Spinal cord (tissue), 10 donors: ENCODE results near the gene OGA. TPM values are rescaled to one million over a fixed set of nuclear protein-coding genes. Genes with fewer than 3 reads are reported as not detected.

Experiments used
- DNase-seq, 6 donors: peaks; one replicate each; pipeline versions ENCODE4 v3.0.0 to v3.0.0-alpha.2; 2013 to 2015; ENCODE audit warnings: low spot score in 6 of 6, low read depth in 4 of 6
- H3K27ac ChIP-seq: one replicate; pipeline ENCODE4 v1.5.1; 2013; ENCODE audit warnings: low read depth, low read length, control low read depth
- H3K27me3 ChIP-seq: one replicate; pipeline ENCODE4 v1.6.1; 2013; ENCODE audit warnings: low read length; ENCODE audit not compliant: control insufficient read depth, insufficient read depth
- H3K36me3 ChIP-seq: one replicate; pipeline ENCODE4 v1.6.1; 2013; ENCODE audit warnings: low read length; ENCODE audit not compliant: control insufficient read depth, insufficient read depth
- H3K4me1 ChIP-seq: one replicate; pipeline ENCODE4 v1.6.1; 2013; ENCODE audit warnings: low read length; ENCODE audit not compliant: control insufficient read depth, insufficient read depth
- H3K4me3 ChIP-seq: one replicate; pipeline ENCODE4 v1.5.1; 2013; ENCODE audit warnings: low read depth, low read length, control low read depth
- H3K9me3 ChIP-seq: one replicate; pipeline ENCODE4 v1.6.1; 2013; ENCODE audit warnings: low read length; ENCODE audit not compliant: control insufficient read depth, insufficient read depth
- WGBS: methylation state at CpG from one replicate; pipeline ENCODE4 v1.1.5; 2013; ENCODE audit warnings: missing lambda C conversion rate; ENCODE audit not compliant: insufficient coverage; 5-methylcytosine and 5-hydroxymethylcytosine counted together
- polyA plus RNA-seq, 2 donors: library from polyadenylated mRNA; unstranded; fragments of 120-200 nt; gene quantifications; one replicate each; pipeline ENCODE4 v1.2.1, GENCODE V29; 2013; ENCODE audit not compliant: insufficient read length in 2 of 2
- total RNA-seq, 2 donors: library from RNA; depleted of rRNA in 1 of 2; stranded (reverse); fragments of 120-200 nt in 1 of 2; fragments of >200 nt in 1 of 2; gene quantifications; one replicate each; pipeline versions ENCODE4 v1.2.3 to v1.2.4, GENCODE V29; 2013 to 2014
- donor health status: healthy.

Gene OGA
- total and polyA plus RNA-seq, 4 donors = 173 to 267 (median 195) TPM

DNA sequence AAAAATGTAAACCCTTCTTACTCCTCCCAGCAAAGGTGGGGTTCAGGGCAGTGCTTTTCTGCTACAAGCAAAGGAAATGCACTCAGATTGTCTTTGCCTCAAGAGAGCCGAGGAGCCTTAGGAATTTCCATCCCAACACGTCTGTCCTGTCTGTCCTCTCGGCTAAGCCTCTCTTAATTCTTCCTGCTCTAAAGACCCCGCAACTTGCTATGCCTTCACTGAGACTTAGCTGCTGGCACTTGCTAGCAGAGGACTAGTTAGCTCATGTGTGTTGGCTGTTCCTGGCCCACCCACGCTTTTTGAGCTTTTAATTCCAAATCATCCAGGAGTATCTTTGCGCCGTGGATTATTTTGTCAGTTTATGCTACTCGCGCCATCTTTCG, 34.5 kb downstream of the OGA start:
- peaks cover 19% of the 10 kb centered on the region for H3K27me3 ChIP-seq
- 50% methylated on average over 9 of the region's 10 CpGs for WGBS
- H3K27ac ChIP-seq = no peak overlapping the region
- no peaks in the 10 kb centered on the region for H3K9me3 ChIP-seq
- peaks cover 40% of the 10 kb centered on the region for H3K36me3 ChIP-seq
- peak overlapping the region; percentile 87 for H3K4me3 ChIP-seq
- H3K4me1 ChIP-seq = peaks cover 48% of the 10 kb centered on the region
- DNase-seq = no peak

DNA sequence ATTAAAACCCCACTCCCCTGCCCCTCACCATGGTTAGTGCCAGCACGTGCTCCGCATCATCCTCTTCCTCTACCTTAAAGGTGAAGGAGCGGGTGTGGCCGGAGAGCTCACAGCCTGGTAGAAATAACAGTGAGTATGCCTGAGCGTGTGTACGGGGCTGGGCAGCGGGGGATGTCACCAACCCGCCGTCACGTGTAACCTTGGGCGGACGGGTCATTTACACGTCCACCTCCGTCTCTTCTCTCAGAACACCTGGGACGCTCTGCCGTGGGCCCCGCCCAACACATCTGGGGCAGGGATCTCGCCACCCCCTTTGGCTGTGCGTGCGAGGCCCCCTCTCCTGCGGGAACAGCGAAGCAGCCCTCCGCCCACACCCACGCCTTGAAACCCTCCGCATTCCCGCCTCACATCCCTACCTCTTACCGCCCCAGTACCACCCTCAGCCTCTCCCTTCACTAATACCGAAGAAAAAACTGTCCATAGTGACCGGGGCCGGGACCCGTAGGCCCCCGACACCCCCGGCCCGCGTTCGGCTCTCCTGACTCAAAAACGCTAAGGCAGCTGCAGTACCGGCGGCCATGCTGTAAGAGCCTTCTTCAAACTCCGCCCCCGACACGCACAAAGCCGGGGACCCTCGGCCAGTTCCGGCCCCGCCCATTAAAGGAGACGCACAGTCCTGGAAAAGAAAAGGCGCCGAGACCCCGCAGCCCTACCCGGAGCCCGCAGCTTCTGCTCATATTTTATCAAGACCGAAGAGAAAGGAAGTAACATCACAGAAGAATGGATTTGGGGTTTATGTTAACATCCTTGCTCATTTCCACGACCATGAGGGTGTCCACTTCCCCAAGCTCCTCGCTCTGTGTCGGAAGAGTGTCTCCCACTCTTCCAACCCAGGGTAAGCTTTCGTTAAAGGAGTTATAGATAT, 35.2 kb downstream of the OGA start, which contains the start of gene NPM3:
TSS of gene NPM3 (minus strand) at position 636 of the 925 bp plus-strand sequence. CDS start at position 580, 56 bp downstream.
- Histone ChIP-seq H3K9me3 (no peaks in the 10 kb centered on the region), H3K36me3 (peaks cover 37% of the 10 kb centered on the region), H3K27ac (no peak within 1 kb of the TSS), H3K4me3 (peak within 1 kb of the TSS; percentile 87), H3K27me3 (peaks cover 26% of the 10 kb centered on the region), H3K4me1 (peaks cover 51% of the 10 kb centered on the region)
- whole genome bisulfite sequencing = under 1% methylated on average over 45 of the region's 57 CpGs
- DNase-seq = peak; percentile 64 to 96 (median 78)

DNA sequence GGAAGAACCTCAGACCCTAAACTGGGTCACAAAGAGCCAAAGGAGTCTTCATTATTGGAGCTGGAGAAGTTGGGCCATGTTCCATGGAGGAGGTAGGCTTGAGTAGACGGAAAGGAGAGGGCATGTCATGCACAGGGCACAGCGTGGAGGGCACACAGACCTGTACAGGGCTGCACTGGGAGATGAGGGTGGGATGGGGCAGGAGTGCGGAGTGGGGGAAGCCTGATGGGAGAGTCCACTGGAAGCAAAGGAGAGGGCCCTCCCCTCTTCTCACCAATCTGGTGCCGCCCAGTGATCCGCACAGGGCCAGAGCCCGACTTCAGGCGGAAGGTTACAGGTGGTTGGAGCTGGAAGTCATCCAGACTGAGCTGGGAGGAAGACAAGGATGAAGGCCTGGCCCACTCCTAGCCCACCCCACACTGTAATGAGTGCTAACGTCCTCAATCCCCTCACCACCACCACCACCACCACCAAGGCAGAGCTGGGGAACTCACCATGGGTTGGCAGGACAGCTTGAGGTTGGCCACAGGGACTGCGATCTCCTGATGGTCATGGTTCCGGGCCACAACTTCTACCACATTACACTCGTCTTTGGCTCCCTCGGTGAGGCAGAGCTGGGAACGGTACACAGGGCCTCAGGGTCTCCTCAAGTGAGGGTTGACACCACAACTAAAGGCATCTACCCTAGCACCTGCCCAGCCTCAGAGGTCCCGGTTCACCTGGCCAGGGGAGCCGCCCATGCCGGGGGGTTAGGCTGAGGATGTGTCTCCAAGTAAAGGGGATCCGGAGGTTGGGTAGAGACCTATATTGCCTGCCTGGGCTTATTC, 36.0 kb downstream of the OGA start:
- no peaks in the 10 kb centered on the region for H3K9me3 ChIP-seq
- WGBS = 44% methylated on average over 7 of the region's 17 CpGs
- H3K27me3 ChIP-seq = peaks cover 35% of the 10 kb centered on the region
- H3K4me1 ChIP-seq = peaks cover 51% of the 10 kb centered on the region
- DNase-seq = no peak
- peak overlapping the region; percentile 87 for H3K4me3 ChIP-seq
- no peak overlapping the region for H3K27ac ChIP-seq
- peaks cover 30% of the 10 kb centered on the region for H3K36me3 ChIP-seq

DNA sequence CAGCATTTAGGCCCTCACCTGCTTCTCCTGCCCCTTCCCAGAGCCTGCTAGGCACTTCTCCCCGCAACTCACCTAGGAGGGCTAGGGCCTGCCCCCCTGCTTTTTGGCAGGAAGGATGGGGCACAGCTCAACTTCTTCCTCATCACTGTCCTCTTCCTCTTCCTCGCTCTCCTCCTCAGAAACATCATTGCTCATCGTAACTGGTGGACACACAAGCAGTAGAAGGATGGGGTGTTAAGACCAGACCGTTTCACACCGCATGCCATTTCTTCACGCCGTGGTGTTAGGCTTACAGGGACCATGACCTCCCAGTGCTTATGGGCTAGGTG, 36.6 kb downstream of the OGA start:
- Histone ChIP-seq H3K27me3 (peaks cover 40% of the 10 kb centered on the region), H3K27ac (no peak overlapping the region), H3K4me1 (peaks cover 51% of the 10 kb centered on the region), H3K9me3 (no peaks in the 10 kb centered on the region), H3K4me3 (no peak overlapping the region), H3K36me3 (peaks cover 25% of the 10 kb centered on the region)
- 88% methylated on average over 4 of the region's 7 CpGs for WGBS
- no peak for DNase-seq

DNA sequence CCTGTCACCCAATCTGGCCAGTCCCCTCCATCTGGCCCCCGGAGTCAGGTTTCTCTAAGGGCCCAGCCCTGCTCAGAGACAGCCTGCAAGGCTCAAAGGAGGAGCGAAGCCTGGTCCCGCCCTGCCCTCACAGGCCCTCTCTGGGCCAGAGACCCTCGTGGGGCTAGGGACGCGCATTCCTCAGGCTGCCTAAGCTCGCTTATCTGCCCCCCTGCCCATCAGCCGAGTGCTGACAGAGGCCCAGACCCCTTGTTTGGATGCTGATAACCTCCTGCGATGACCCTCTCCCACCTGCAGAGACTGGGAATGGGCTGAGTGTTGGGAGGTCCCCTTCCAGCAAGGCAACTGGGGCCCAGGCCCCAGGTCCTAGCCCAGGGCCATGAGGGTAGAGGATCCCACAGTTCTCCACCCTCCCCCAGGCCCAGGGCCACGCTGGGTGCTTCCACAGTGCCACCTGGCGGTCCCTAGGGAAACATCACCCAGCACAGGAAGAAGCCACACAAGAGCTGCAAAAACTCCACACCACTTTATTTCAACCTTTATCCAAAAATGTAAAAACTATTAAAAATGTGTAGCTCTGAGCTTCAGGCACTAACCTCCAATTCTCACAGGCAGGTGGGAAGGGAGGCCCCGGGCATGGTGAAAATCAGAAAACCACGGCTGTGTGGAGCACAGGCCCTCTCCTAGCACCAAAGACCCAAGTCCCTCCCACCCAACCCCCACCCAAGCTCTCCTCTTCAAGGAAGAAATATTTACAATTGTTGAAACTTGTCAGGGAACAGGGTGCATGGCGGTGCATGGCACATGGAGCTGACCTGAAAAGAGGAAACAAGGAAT, 37.2 kb downstream of the OGA start:
- 56% methylated on average over 11 of the region's 14 CpGs for WGBS
- Histone ChIP-seq H3K27ac (no peak overlapping the region), H3K36me3 (peaks cover 20% of the 10 kb centered on the region), H3K27me3 (peaks cover 44% of the 10 kb centered on the region), H3K4me1 (peaks cover 51% of the 10 kb centered on the region), H3K4me3 (no peak overlapping the region), H3K9me3 (no peaks in the 10 kb centered on the region)
- DNase-seq = peak in 3 of 6 donors; percentile 28 to 83 (median 77)

DNA sequence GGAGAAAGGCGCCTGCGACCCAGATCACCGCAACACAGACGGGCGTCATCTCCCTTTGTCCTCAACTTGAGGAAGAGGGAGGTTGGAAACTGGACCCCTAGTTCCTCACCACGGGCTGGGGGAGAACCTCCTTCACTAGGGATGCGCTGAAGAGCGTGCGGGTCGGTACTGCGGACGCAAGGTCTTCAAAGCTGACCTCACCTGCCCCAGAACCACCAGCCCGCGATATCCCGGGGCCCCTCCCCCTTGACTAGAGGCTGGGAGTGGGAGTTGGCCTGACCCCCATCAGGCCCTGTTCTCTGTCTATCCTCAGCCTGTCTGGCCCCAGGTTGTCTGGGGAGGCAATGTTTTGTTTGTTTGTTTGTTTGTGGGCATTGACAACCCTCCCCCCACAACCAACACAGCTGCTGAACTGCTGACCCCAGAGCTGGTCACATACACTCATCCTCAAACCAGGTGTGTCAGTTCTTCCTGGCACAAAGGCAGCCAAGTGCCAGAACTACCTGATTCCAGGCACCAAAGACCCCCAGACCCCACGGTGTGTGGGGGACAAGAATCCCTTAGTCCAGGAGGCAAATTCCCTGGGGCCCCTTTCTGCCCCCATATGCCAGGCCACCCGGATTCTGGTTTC, 37.9 kb downstream of the OGA start:
- no peak overlapping the region for H3K4me3 ChIP-seq
- peaks cover 47% of the 10 kb centered on the region for H3K27me3 ChIP-seq

DNA sequence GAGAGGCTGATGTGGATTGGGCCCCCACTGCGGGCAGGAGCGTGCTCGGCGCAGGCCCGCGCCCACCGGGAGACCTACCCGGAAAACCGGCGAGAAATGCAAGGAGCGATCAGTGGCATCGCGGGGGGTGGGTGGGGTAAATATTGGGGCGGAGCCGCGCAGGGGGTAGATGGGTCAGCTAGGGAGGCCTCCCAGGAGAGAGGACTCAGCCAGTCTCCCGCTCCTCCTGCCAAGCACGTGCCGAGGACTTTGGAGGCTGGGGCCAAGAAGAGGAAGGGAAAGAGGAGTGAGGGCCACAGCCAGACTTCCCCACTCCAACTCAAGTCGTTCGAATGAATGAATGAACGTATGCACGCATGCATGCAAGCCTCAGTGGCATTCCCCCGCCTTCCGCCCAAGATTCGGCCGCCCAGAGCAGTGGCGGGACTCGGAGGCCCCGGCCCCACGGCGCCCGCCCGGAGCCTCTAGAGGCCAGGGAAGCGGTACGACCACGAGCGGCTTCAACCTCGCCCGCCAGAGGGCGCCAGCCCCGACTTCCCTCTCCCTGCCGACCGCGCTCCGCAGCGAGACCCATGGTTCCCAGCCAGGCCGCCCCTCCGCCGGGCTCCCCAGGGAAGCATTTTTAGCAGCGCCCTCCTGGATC, 38.6 kb downstream of the OGA start:
- no peaks in the 10 kb centered on the region for H3K9me3 ChIP-seq
- peak in 4 of 6 donors; percentile 31 to 83 (median 54) for DNase-seq
- H3K36me3 ChIP-seq = peaks cover 18% of the 10 kb centered on the region
- 4% methylated on average over 48 of the region's 51 CpGs for whole genome bisulfite sequencing
- H3K4me3 ChIP-seq = peak overlapping the region; percentile 16
- peaks cover 60% of the 10 kb centered on the region for H3K4me1 ChIP-seq
- H3K27ac ChIP-seq = no peak overlapping the region
- peaks cover 54% of the 10 kb centered on the region for H3K27me3 ChIP-seq

More for the DNA sequence above, 37.9 kb downstream of the OGA start:
- H3K9me3 ChIP-seq = no peaks in the 10 kb centered on the region
- H3K27ac ChIP-seq = no peak overlapping the region
- H3K36me3 ChIP-seq = peaks cover 18% of the 10 kb centered on the region
- no peak for DNase-seq
- 34% methylated on average over 6 of the region's 17 CpGs for WGBS
- peaks cover 54% of the 10 kb centered on the region for H3K4me1 ChIP-seq

DNA sequence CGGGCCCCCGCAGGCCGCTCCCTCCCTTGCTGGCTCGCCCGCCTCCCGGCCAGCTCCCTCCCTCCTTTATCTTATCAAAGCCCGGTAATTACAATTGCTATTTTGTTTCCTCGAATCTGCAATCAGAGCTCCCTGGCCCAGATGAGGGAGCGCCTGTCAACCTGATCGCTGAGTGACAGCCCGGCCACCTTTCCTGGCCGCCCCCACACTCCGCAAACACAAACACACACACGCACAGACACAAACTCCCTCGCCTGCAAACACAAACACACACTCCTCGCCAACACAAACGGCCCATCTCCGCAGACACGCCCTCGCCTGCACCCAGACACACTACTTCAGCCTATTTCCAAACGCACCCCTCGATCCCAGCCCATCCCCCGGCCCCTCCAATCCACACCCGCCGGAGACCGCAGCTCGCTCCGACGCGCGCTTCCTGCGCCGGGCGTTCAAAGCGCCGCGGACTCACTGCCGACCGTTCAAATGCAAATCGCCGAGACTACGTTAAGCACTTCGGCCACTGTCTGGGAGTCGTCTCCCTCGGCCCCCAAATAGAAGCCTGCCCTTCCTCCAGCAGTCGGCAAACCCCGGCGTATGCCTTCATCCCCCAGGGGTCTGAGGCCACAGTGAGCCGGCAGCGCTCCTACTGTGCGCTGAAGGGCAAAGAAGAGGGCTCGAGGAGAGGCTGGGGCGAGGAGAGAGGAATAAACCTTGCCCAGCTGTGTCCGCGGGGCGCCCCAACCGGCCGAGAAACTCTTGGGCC, 39.3 kb downstream of the OGA start:
- WGBS = 7% methylated on average over 58 of the region's 58 CpGs
- no peak overlapping the region for H3K27ac ChIP-seq
- H3K4me3 ChIP-seq = peak overlapping the region; percentile 16
- H3K4me1 ChIP-seq = peaks cover 65% of the 10 kb centered on the region
- H3K36me3 ChIP-seq = peaks cover 20% of the 10 kb centered on the region
- peak in 2 of 6 donors; percentile 34 to 48 for DNase-seq
- no peaks in the 10 kb centered on the region for H3K9me3 ChIP-seq
- H3K27me3 ChIP-seq = peaks cover 61% of the 10 kb centered on the region
